ENCODE data around the gene LRRC10. TPM values are rescaled to one million over a fixed set of nuclear protein-coding genes. Genes with fewer than 3 reads are reported as not detected.

LRRC10 gene
- total RNA-seq, 1 experiment from 2014 or later = not detected

- ChIA-PET POLR2A (no interaction called here), CTCF (no interaction called here)
- H3K9me3 ChIP-seq (ENCODE audit: control insufficient read depth, insufficient read depth, low read depth, low read length) = no peaks in the 10 kb centered on the region
- intact Hi-C loops (cut with micrococcal nuclease; ENCODE audit: unreplicated experiment) = loop anchor here (10.0 kb wide), 1 partner anchor 221 kb away; the partner anchor contains the start of gene YEATS4
- H3K4me1 ChIP-seq (ENCODE audit: control insufficient read depth, insufficient read depth, low read length) = no peaks in the 10 kb centered on the region
- in situ Hi-C loops (cut with HindIII; ENCODE audit: low pct_unique_long_range_greater_than_20kb, low sequenced_read_pairs) = loop anchor here (25.0 kb wide), 1 partner anchor 88 kb away; no protein-coding TSS in a partner anchor
- H3K27me3 ChIP-seq (ENCODE audit: control insufficient read depth, insufficient read depth, low read length) = no peaks in the 10 kb centered on the region
- DNase-seq (ENCODE audit: low read depth, low spot score) = no peak
- no peak for TF ChIP-seq CTCF (IDR thresholded peaks at IDR 0.05)
- TF ChIP-seq TCF7L2 (IDR thresholded peaks at IDR 0.05; ENCODE audit: low read depth, low read length) = no peak
- no peak for ATAC-seq
- no peak overlapping the region for H3K27ac ChIP-seq (ENCODE audit: low read length)
- BruUV-seq (replicated peaks) = no TSS peak
- no peak overlapping the region for H3K4me3 ChIP-seq (ENCODE audit: low read depth in 2 of 2, low read length in 2 of 2)
- peaks cover 22% of the 10 kb centered on the region for H3K36me3 ChIP-seq (ENCODE audit: control insufficient read depth, insufficient read depth, low read length)
Measured at GRCh38 chr12:69575346-69575745, 35.4 kb downstream of the LRRC10 start.

GRCh38 chr12:69570545-69571399 lies 39.9 kb downstream of the LRRC10 start:
- in situ Hi-C loops (cut with HindIII; ENCODE audit: low pct_unique_long_range_greater_than_20kb, low sequenced_read_pairs) = no loop called here
- Histone ChIP-seq H3K27ac (ENCODE audit: low read length) (no peak overlapping the region), H3K4me3 (ENCODE audit: low read depth in 2 of 2, low read length in 2 of 2) (no peak overlapping the region), H3K27me3 (ENCODE audit: control insufficient read depth, insufficient read depth, low read length) (no peaks in the 10 kb centered on the region), H3K36me3 (ENCODE audit: control insufficient read depth, insufficient read depth, low read length) (peaks cover 22% of the 10 kb centered on the region), H3K4me1 (ENCODE audit: control insufficient read depth, insufficient read depth, low read length) (no peaks in the 10 kb centered on the region), H3K9me3 (ENCODE audit: control insufficient read depth, insufficient read depth, low read depth, low read length) (no peaks in the 10 kb centered on the region)
- ATAC-seq = peak; percentile 88
- TF ChIP-seq POLR2AphosphoS5 (IDR thresholded peaks at IDR 0.05; ENCODE audit: low read depth, low read length) (no peak), TCF7L2 (IDR thresholded peaks at IDR 0.05; ENCODE audit: low read depth, low read length) (no peak), CTCF (IDR thresholded peaks at IDR 0.05) (peak; percentile 83; the same call in 1 of the 2 replicates), REST (IDR thresholded peaks at IDR 0.05; ENCODE audit: insufficient read depth in 1 of 2, low read depth in 2 of 2, low read length in 1 of 2) (no peak), SIN3A (IDR thresholded peaks at IDR 0.05; ENCODE audit: borderline replicate concordance, insufficient read depth, low read depth, low read length) (no peak)
- no TSS peak for BruUV-seq (replicated peaks)
- DNase-seq (ENCODE audit: low read depth, low spot score) = no peak
- ChIA-PET CTCF (interaction anchor here (0.9 to 1.8 kb wide), 4 partner anchors 9 to 100 kb away, joined by 4 to 10 read pairs (median 5); partner anchors contain the start of gene FRS2), POLR2A (interaction anchor here (0.6 kb wide), 1 partner anchor 356 kb away, joined by 9 read pairs; no protein-coding TSS in a partner anchor)
- intact Hi-C loops (cut with micrococcal nuclease; ENCODE audit: unreplicated experiment) = loop anchor here (2.0 to 10.0 kb wide), 3 partner anchors 100 to 216 kb away; partner anchors contain the start of genes FRS2 and YEATS4
